ENCODE data around the gene CST3. TPM values are rescaled to one million over a fixed set of nuclear protein-coding genes. Genes with fewer than 3 reads are reported as not detected.

The CST3 gene
- total RNA-seq, 1 experiment from 2014 or later: 331 TPM

GRCh38 chr20:23658989-23659609 lies 21.3 kb upstream of the CST3 start:
- no peak overlapping the region for H3K9ac ChIP-seq (ENCODE audit: low read length)
- H3K36me3 ChIP-seq (ENCODE audit: low read depth, low read length): no peaks in the 10 kb centered on the region
- POLR2A ChIA-PET (ENCODE audit: unreplicated experiment): no interaction called here
- H4K20me1 ChIP-seq (ENCODE audit: low read length): no peaks in the 10 kb centered on the region
- H3K9me2 ChIP-seq (replicated peaks; ENCODE audit: low read length): no peaks in the 10 kb centered on the region
- H3F3A ChIP-seq (ENCODE audit: low read length, unreplicated experiment): no peaks in the 10 kb centered on the region
- ATAC-seq: no peak
- no peaks in the 10 kb centered on the region for H3K79me2 ChIP-seq (ENCODE audit: low read length)
- intact Hi-C loops (cut with micrococcal nuclease): no loop called here
- H3K9me3 ChIP-seq (ENCODE audit: low read length): no peaks in the 10 kb centered on the region
- no peak overlapping the region for H3K4me2 ChIP-seq (ENCODE audit: low read length)
- no peak for DNase-seq
- H3K27ac ChIP-seq (ENCODE audit: low read length): no peak overlapping the region
- BruUV-seq (replicated peaks): no TSS peak
- CTCF ChIA-PET: no interaction called here
- H2AFZ ChIP-seq (ENCODE audit: low read length): no peak overlapping the region
- H3K27me3 ChIP-seq (ENCODE audit: low read length): 0 out of 2 replicates have a peak, but pooled peaks cover 9% of the 10 kb centered on the region
- H3K4me3 ChIP-seq (ENCODE audit: low read length): no peak overlapping the region
- TF ChIP-seq EZH2 (IDR thresholded peaks at IDR 0.05; ENCODE audit: low read length, unreplicated experiment) (no peak), CTCF (conservative IDR thresholded peaks at IDR 0.05; ENCODE audit: low read depth, low read length) (no peak), EZH2phosphoT487 (IDR thresholded peaks at IDR 0.05; ENCODE audit: borderline replicate concordance, low read length) (no peak)
- no peaks in the 10 kb centered on the region for H3K4me1 ChIP-seq (ENCODE audit: insufficient read depth, low read length)

GRCh38 chr20:23658336-23658735 lies 20.6 kb upstream of the CST3 start:
- H3K27ac ChIP-seq (ENCODE audit: low read length): no peak overlapping the region
- ChIA-PET CTCF (no interaction called here), POLR2A (ENCODE audit: unreplicated experiment) (no interaction called here)
- no peaks in the 10 kb centered on the region for H3F3A ChIP-seq (ENCODE audit: low read length, unreplicated experiment)
- intact Hi-C loops (cut with micrococcal nuclease): no loop called here
- H3K9me2 ChIP-seq (replicated peaks; ENCODE audit: low read length): no peaks in the 10 kb centered on the region
- H3K79me2 ChIP-seq (ENCODE audit: low read length): no peaks in the 10 kb centered on the region
- 0 out of 2 replicates have a peak, but pooled peaks cover 9% of the 10 kb centered on the region for H3K27me3 ChIP-seq (ENCODE audit: low read length)
- no peak overlapping the region for H2AFZ ChIP-seq (ENCODE audit: low read length)
- H3K4me2 ChIP-seq (ENCODE audit: low read length): no peak overlapping the region
- BruUV-seq (replicated peaks): no TSS peak
- no peaks in the 10 kb centered on the region for H4K20me1 ChIP-seq (ENCODE audit: low read length)
- no peak overlapping the region for H3K9ac ChIP-seq (ENCODE audit: low read length)
- H3K4me1 ChIP-seq (ENCODE audit: insufficient read depth, low read length): no peaks in the 10 kb centered on the region
- no peaks in the 10 kb centered on the region for H3K9me3 ChIP-seq (ENCODE audit: low read length)
- H3K4me3 ChIP-seq (ENCODE audit: low read length): no peak overlapping the region
- no peak for DNase-seq
- no peaks in the 10 kb centered on the region for H3K36me3 ChIP-seq (ENCODE audit: low read depth, low read length)
- TF ChIP-seq CTCF (conservative IDR thresholded peaks at IDR 0.05; ENCODE audit: low read depth, low read length): no peak
- no peak for TF ChIP-seq EZH2phosphoT487 (IDR thresholded peaks at IDR 0.05; ENCODE audit: borderline replicate concordance, low read length)
- TF ChIP-seq EZH2 (IDR thresholded peaks at IDR 0.05; ENCODE audit: low read length, unreplicated experiment): no peak
- ATAC-seq: no peak

- H3K9me2 ChIP-seq (replicated peaks; ENCODE audit: low read length): no peaks in the 10 kb centered on the region
- H4K20me1 ChIP-seq (ENCODE audit: low read length): no peaks in the 10 kb centered on the region
- no peak overlapping the region for H3K4me2 ChIP-seq (ENCODE audit: low read length)
These were observed 19.4 kb upstream of the CST3 start for GRCh38 chr20:23657202-23657601.

More at GRCh38 chr20:23657202-23657601, 19.4 kb upstream of the CST3 start:
- Histone ChIP-seq H3F3A (ENCODE audit: low read length, unreplicated experiment) (no peaks in the 10 kb centered on the region), H3K9ac (ENCODE audit: low read length) (no peak overlapping the region), H2AFZ (ENCODE audit: low read length) (no peak overlapping the region), H3K4me3 (ENCODE audit: low read length) (no peak overlapping the region), H3K4me1 (ENCODE audit: insufficient read depth, low read length) (no peaks in the 10 kb centered on the region), H3K36me3 (ENCODE audit: low read depth, low read length) (no peaks in the 10 kb centered on the region), H3K27me3 (ENCODE audit: low read length) (0 out of 2 replicates have a peak, but pooled peaks cover 9% of the 10 kb centered on the region), H3K27ac (ENCODE audit: low read length) (no peak overlapping the region), H3K79me2 (ENCODE audit: low read length) (no peaks in the 10 kb centered on the region), H3K9me3 (ENCODE audit: low read length) (no peaks in the 10 kb centered on the region)
- DNase-seq: no peak
- no peak for TF ChIP-seq EZH2phosphoT487 (IDR thresholded peaks at IDR 0.05; ENCODE audit: borderline replicate concordance, low read length)
- TF ChIP-seq CTCF (conservative IDR thresholded peaks at IDR 0.05; ENCODE audit: low read depth, low read length): no peak
- no peak for TF ChIP-seq EZH2 (IDR thresholded peaks at IDR 0.05; ENCODE audit: low read length, unreplicated experiment)
- intact Hi-C loops (cut with micrococcal nuclease): no loop called here
- ChIA-PET CTCF (no interaction called here), POLR2A (ENCODE audit: unreplicated experiment) (no interaction called here)
- BruUV-seq (replicated peaks): no TSS peak
- no peak for ATAC-seq
